OCI-LY7 (cell line): Measurements from ENCODE around the gene IL17RD. TPM values are rescaled to one million over a fixed set of nuclear protein-coding genes. Genes with fewer than 3 reads are reported as not detected.

Experiments
- BruUV-seq: library from RNA; stranded (reverse); fragments of 400-500 nt; replicated peaks from 2 replicates; lab custom pipeline; 2021; lab: Mats Ljungman, UMichigan
- CTCF ChIA-PET: fragments of 300-600 bp; sonication (Branson Sonifier 250); formaldehyde crosslinking; loops from one replicate; lab custom pipeline; 2022; ENCODE audit warnings: antibody characterized with exemption; ENCODE audit not compliant: unreplicated experiment; lab: Charles Lee
- POLR2A ChIA-PET: fragments of 300-600 bp; sonication (Branson Sonifier 250); formaldehyde crosslinking; loops from one replicate; lab custom pipeline; 2022; ENCODE audit warnings: antibody characterized with exemption; lab: Charles Lee
- DNase-seq: peaks from one replicate; pipeline ENCODE4 v3.0.0-alpha.2; 2015; ENCODE audit warnings: low spot score
- H2AFZ ChIP-seq: fragments of 200-600 bp; sonication (generic), shearing (Covaris generic); 2 replicates; pipeline ENCODE4 v1.6.1; 2014; ENCODE audit warnings: mild to moderate bottlenecking, antibody characterized with exemption, low read length, moderate library complexity
- H3K27ac ChIP-seq: fragments of 200-600 bp; sonication (generic); 2 replicates; pipeline ENCODE4 v1.5.1; 2014; ENCODE audit warnings: mixed run types, low read depth, mild to moderate bottlenecking, moderate library complexity, low read length, inconsistent platforms; ENCODE audit not compliant: poor library complexity, severe bottlenecking
- H3K36me3 ChIP-seq: fragments of 200-600 bp; sonication (generic); 2 replicates; pipeline ENCODE4 v1.6.1; 2014; ENCODE audit warnings: mild to moderate bottlenecking, antibody characterized with exemption, low read length, moderate library complexity, mixed read lengths; ENCODE audit not compliant: insufficient read depth
- H3K4me1 ChIP-seq: fragments of 200-600 bp; sonication (generic); 2 replicates; pipeline ENCODE4 v1.5.1; 2014; ENCODE audit warnings: mild to moderate bottlenecking, low read length; ENCODE audit not compliant: insufficient read depth, poor library complexity, severe bottlenecking
- H3K4me2 ChIP-seq: fragments of 200-600 bp; sonication (generic); 2 replicates; pipeline ENCODE4 v1.6.1; 2014; ENCODE audit warnings: mild to moderate bottlenecking, low read length
- H3K4me3 ChIP-seq: fragments of 200-600 bp; sonication (generic); 2 replicates; pipeline ENCODE4 v1.5.1; 2014; ENCODE audit warnings: mild to moderate bottlenecking, low read depth, low read length; ENCODE audit not compliant: poor library complexity, severe bottlenecking
- H3K79me2 ChIP-seq: fragments of 200-600 bp; sonication (generic); 2 replicates; pipeline ENCODE4 v1.6.1; 2016; ENCODE audit warnings: low read depth, mild to moderate bottlenecking, low read length, moderate library complexity, mixed read lengths; ENCODE audit not compliant: insufficient read depth
- H3K9me2 ChIP-seq: fragments of 200-600 bp; sonication (generic); 2 replicates; pipeline ENCODE4 v1.6.1; 2016; ENCODE audit warnings: mild to moderate bottlenecking, low read length, mixed read lengths; ENCODE audit not compliant: insufficient read depth
- H3K9me3 ChIP-seq: fragments of 200-600 bp; sonication (generic); 2 replicates; pipeline ENCODE4 v1.6.1; 2014; ENCODE audit warnings: mild to moderate bottlenecking, mixed run types, low read length, mixed read lengths
- H4K20me1 ChIP-seq: fragments of 200-600 bp; sonication (generic); 2 replicates; pipeline ENCODE4 v1.6.1; 2014; ENCODE audit warnings: mild to moderate bottlenecking, antibody characterized with exemption, low read length, moderate library complexity, mixed read lengths; ENCODE audit not compliant: insufficient read depth
- CTCF ChIP-seq: fragments of 200-600 bp; sonication (generic); conservative IDR thresholded peaks from 2 replicates; pipeline ENCODE4 v1.5.1; 2014; ENCODE audit warnings: mild to moderate bottlenecking, antibody characterized with exemption, low read length, moderate library complexity, mixed read lengths
- EZH2phosphoT487 ChIP-seq: fragments of 200-600 bp; sonication (generic); IDR thresholded peaks from 2 replicates; pipeline ENCODE4 v1.6.1; 2018; ENCODE audit warnings: low read depth, borderline replicate concordance, mild to moderate bottlenecking, mixed run types, antibody characterized with exemption, low read length, moderate library complexity, mixed read lengths
- intact Hi-C: fragments of 100-400 bp; cut with micrococcal nuclease; formaldehyde crosslinking; loops from one replicate; pipeline ENCODE4 v1.10.0; 2022; ENCODE audit not compliant: unreplicated experiment
- total RNA-seq, 2 experiments: library from RNA; depleted of rRNA in 1 of 2; stranded (reverse); fragments of >200 nt in 1 of 2; shearing (Covaris generic) in 1 of 2; gene quantifications; 2 replicates each; pipeline ENCODE4 v1.2.3, GENCODE V29; 2014 to 2022

IL17RD gene
- total RNA-seq, 2 experiments from 2014 or later, result 0.06 to 0.36 TPM

DNA sequence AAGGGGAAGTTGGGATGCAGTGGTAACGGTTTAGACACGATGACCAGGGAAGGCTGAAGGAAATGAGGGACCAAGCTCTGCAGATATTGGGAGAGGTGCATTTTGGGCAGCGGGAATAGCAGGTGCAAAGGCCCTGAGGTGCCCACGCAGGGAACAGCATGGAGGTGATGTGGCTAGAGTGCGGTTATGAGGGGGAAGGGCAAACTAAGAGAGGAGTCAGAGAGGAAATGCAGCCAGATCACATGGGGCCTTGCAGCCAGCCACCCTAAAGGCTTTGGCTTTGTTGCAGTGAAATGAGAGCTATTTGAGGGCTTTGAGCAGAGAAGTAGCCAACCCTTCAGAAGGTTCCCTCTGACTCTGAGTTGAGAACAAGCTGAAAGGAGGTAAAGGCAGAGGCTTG lies 102.1 kb downstream of the IL17RD start:
- Histone ChIP-seq H3K27ac (peak overlapping the region; percentile 49), H3K79me2 (peaks cover 60% of the 10 kb centered on the region), H4K20me1 (no peaks in the 10 kb centered on the region), H3K9me2 (no peaks in the 10 kb centered on the region), H3K4me2 (peak overlapping the region; percentile 58), H3K4me3 (peak overlapping the region; percentile 22), H3K4me1 (peaks cover 85% of the 10 kb centered on the region), H2AFZ (no peak overlapping the region), H3K36me3 (0 out of 2 replicates have a peak, but pooled peaks cover 7% of the 10 kb centered on the region), H3K9me3 (no peaks in the 10 kb centered on the region)
- intact Hi-C loops, result no loop called here
- CTCF ChIA-PET, result no interaction called here
- no peak for TF ChIP-seq EZH2phosphoT487
- no peak for TF ChIP-seq CTCF
- POLR2A ChIA-PET, result interaction anchor here (0.5 to 1.1 kb wide), 5 partner anchors 8 to 46 kb away, joined by 3 to 5 read pairs (median 3); no protein-coding TSS in a partner anchor
- DNase-seq, result peak; percentile 54
- no TSS peak for BruUV-seq

GRCh38 chr3:57062101-57062631 lies 103.0 kb downstream of the IL17RD start:
- no peak for DNase-seq
- H4K20me1 ChIP-seq, result no peaks in the 10 kb centered on the region
- peaks cover 53% of the 10 kb centered on the region for H3K79me2 ChIP-seq
- no peaks in the 10 kb centered on the region for H3K9me2 ChIP-seq
- H3K4me2 ChIP-seq, result peak overlapping the region; percentile 58; the same call in 1 of the 2 replicates
- no peaks in the 10 kb centered on the region for H3K9me3 ChIP-seq
- no peak overlapping the region for H3K4me3 ChIP-seq
- H3K4me1 ChIP-seq, result peaks cover 80% of the 10 kb centered on the region
- POLR2A ChIA-PET, result interaction anchor here (0.6 to 0.8 kb wide), 2 partner anchors 12 to 45 kb away, joined by 3 to 5 read pairs; no protein-coding TSS in a partner anchor
- peak overlapping the region; percentile 47 for H3K27ac ChIP-seq
- no TSS peak for BruUV-seq
- intact Hi-C loops, result no loop called here
- TF ChIP-seq EZH2phosphoT487 (no peak), CTCF (no peak)
- H3K36me3 ChIP-seq, result 0 out of 2 replicates have a peak, but pooled peaks cover 7% of the 10 kb centered on the region
- CTCF ChIA-PET, result no interaction called here
- no peak overlapping the region for H2AFZ ChIP-seq

DNA sequence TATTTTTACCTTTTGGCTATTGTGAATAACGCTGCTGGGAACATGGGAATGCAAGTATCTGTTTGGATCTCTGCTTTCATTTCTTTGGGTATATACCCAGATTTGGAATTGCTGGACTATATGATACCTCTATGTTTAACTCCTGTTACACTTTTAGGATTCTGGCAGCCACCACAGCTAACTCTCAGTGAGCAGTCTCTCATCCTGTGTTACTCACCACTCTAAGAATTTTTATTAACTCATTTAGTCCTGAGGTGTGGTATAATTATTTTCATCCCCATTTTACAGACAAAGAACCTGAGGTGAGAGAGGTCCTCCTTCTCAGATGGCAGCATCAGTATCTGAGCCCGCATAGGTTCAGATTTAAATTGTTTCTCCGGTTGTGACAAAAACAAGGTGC lies 103.6 kb downstream of the IL17RD start:
- H3K4me3 ChIP-seq, result no peak overlapping the region
- BruUV-seq, result no TSS peak
- no peaks in the 10 kb centered on the region for H4K20me1 ChIP-seq
- DNase-seq, result no peak
- TF ChIP-seq CTCF (no peak), EZH2phosphoT487 (no peak)
- intact Hi-C loops, result no loop called here
- no peaks in the 10 kb centered on the region for H3K9me3 ChIP-seq
- ChIA-PET CTCF (no interaction called here), POLR2A (no interaction called here)
- no peak overlapping the region for H2AFZ ChIP-seq
- peak overlapping the region; percentile 47 for H3K27ac ChIP-seq
- peaks cover 76% of the 10 kb centered on the region for H3K4me1 ChIP-seq
- no peaks in the 10 kb centered on the region for H3K9me2 ChIP-seq
- 0 out of 2 replicates have a peak overlapping the region, but pooled peaks have one; percentile 58 for H3K4me2 ChIP-seq
- 0 out of 2 replicates have a peak, but pooled peaks cover 6% of the 10 kb centered on the region for H3K36me3 ChIP-seq
- peaks cover 47% of the 10 kb centered on the region for H3K79me2 ChIP-seq
